ENCODE data around the gene SPINT3.
"Not testable (repeated sequence)": the region's sequence is repeated elsewhere in the genome, so short reads cannot be mapped to it uniquely, and the experiment has no call there.

SPINT3 gene

GRCh38 chr20:45502561-45502960 lies 12.9 kb downstream of the SPINT3 start:
- no peak for DNase-seq (ENCODE audit: low spot score)

- DNase-seq (ENCODE audit: low spot score), result no peak
These were observed 13.8 kb downstream of the SPINT3 start for GRCh38 chr20:45501600-45501999.

- no peak for DNase-seq (ENCODE audit: low spot score)
These were observed 15.4 kb downstream of the SPINT3 start for GRCh38 chr20:45500022-45500421.

GRCh38 chr20:45497971-45498494 lies 17.4 kb downstream of the SPINT3 start:
- no peak for DNase-seq (ENCODE audit: low spot score)

DNA sequence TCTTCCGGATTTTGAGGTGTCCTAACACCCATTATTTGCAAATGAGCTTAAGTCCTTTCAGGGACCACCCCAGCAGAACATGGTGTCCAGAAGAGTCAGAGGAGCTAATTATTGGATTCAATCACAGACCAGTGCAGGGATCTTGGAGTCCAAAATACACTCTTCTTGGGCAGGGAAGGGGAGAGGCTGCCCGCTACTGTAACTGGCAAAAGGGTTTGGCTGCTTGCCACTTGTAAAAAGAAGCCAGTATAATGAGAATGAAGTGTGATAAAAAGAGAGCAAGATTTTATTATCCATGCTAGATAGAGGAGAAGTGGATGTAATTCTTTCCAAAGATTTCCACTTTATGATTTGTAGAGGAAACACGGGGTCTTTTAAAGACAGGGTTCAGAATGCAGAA lies 19.3 kb downstream of the SPINT3 start:
- no peak for DNase-seq (ENCODE audit: low spot score)

DNA sequence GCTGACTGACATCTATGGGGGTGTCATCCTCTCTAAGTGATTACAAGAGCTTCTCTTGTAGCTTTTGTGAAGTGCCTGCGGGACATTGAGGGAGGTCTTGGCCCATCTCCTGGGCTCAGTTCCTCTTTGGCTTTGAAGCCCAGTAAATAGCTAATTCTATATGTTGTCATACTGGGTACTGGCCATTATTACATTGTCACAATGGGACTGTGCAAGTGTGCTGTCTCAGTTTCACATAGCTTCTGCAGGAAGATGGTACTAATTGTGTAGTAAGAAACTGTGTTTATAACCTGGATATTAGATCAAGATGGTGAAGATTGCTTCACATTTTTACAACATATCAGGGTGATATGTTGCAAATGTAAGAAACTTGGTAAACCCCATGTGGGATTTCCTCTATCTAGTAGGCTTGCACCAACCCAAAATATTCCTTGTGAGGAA lies 19.9 kb downstream of the SPINT3 start:
- DNase-seq (ENCODE audit: low spot score), result no peak

DNA sequence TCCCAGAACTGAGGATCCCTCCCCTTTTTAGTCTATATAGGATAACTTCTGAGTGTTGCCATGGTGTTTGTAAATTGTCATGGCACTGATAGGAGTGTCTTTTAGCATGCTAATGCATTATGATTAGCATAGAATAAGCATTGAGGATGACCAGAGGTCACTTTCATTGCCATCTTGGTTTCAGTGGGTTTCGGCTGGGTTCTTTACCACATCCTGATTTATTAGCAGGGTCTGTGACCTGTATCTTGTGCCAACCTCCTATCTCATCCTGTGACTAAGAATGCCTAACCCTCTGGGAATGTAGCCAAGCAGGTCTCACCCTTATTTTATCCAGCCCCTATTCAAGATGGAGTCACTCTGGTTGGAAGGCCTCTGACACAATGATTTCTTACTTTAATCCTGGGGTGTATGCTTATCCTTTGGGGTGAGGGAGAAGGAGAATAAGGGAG lies 26.3 kb downstream of the SPINT3 start:
- no peak for DNase-seq (ENCODE audit: low spot score)

- DNase-seq (ENCODE audit: low spot score), result no peak
These were observed 28.2 kb downstream of the SPINT3 start for GRCh38 chr20:45487231-45487635.

GRCh38 chr20:45485388-45485787 lies 30.0 kb downstream of the SPINT3 start:
- no peak for DNase-seq (ENCODE audit: low spot score)

- no peak for DNase-seq (ENCODE audit: low spot score)
These were observed 30.7 kb downstream of the SPINT3 start for GRCh38 chr20:45484676-45485075.

DNA sequence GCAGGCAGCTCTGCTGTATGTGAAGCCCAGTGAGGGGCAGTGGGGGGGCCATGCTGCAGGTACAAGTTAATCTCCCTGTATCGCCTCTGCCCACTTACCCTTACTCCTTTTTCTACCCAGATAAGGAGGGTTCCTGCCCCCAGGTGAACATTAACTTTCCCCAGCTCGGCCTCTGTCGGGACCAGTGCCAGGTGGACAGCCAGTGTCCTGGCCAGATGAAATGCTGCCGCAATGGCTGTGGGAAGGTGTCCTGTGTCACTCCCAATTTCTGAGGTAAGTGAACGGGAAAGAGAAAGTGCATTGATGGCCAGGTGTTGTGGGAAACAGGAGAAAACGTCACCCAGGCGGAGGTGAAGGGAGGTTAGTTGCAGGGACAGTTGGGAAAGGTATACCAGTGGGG lies 35.6 kb downstream of the SPINT3 start:
- DNase-seq (ENCODE audit: low spot score), result no peak

DNA sequence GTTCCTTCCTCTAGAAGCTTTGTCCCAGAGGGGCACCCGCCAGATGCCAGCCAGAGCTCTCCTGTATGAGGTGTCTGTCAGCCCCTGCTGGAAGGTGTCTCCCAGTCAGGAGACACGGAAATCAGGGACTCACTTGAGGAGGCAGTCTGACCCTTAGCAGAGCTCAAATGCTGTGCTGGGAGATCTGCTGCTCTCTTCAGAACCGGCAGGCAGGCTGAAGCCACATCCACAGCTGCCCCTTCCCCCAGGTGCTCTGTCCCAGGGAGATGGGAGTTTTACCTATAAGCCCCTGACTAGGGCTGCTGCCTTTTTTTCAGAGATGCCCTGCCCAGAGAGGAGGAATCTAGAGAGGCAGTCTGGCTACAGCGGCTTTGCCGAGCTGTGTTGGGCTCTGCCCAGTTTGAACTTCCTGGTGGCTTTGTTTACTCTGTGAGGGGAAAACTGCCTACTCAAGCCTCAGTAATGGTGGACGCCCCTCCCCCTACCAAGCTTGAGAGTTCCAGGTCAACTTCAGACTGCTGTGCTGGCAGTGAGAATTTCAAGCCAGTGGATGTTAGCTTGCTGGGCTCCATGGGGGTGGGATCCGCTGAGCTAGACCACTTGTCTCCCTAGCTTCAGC lies 37.8 kb downstream of the SPINT3 start:
- not testable (repeated sequence) for DNase-seq (ENCODE audit: low spot score)

DNA sequence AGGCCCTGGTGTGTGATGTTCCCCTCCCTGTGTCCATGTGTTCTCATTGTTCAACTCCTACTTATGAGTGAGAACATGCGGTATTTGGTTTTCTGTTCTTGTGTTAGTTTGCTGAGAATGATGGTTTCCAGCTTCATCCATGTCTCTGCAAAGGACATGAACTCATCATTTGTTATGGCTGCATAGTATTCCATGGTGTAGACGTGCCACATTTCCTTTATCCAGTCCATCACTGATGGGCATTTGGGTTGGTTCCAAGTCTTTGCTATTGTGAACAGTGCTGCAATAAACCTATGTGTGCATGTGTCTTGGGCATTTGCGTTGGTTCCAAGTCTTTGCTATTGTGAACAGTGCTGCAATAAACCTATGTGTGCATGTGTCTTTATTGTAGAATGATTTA lies 43.1 kb downstream of the SPINT3 start:
- not testable (repeated sequence) for DNase-seq (ENCODE audit: low spot score)

DNA sequence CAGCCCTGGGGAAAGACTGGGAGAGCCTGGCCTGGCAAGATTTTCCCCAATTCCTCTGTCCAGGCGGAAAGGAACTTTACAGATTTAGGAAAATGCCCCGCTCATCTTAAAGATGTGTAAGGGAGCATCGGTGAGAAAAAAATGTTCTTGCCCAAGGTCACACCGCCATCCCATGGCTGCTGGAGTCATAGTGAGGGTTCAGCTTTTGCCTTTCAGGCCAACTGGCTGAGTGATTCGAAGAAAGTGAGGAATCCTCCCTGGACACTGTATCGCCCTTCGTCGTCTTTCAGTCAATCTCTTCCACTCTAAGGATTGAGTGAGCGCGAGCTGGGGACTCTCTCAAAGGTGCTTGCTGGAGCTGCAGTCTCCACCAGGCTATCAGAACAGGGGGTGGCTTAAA lies 44.5 kb downstream of the SPINT3 start:
- DNase-seq (ENCODE audit: low spot score), result no peak

DNA sequence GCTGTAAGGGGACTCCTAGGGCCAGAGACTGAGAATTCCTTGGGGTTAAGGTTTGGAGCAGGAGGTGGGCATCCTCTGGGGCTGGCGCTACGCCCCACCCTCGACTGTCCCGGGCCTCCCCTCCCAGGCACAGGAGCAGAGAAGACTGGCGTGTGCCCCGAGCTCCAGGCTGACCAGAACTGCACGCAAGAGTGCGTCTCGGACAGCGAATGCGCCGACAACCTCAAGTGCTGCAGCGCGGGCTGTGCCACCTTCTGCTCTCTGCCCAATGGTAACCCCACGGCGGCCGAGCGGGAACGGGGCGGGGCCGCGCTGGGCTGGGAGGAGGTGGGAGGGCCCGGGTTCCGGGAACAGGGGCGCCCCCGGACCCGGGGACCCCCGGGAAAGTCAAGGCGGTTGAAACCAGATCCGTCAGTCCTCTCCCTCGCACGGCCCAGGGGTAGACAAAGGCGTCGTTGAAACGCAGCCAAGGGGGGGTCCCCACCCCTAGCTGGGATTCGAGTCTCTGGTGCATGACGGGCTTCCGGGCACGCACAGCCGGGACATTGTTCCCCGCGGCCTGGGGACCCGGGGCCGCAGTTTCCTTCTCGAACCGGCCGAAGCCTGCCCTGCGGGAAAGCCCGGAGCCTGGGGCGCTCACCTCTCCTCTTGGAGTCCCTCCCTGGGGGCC lies 45.0 kb downstream of the SPINT3 start:
- no peak for DNase-seq (ENCODE audit: low spot score)

GRCh38 chr20:45469336-45470261 lies 45.8 kb downstream of the SPINT3 start, which contains the start of gene WFDC2:
TSS of gene WFDC2 (plus strand) at chr20:45469753. CDS start at chr20:45469782, 29 bp downstream.
- DNase-seq (ENCODE audit: low spot score), result no peak

GRCh38 chr20:45467861-45468260 lies 47.6 kb downstream of the SPINT3 start:
- no peak for DNase-seq (ENCODE audit: low spot score)

- no peak for DNase-seq (ENCODE audit: low spot score)
These were observed 48.2 kb downstream of the SPINT3 start for GRCh38 chr20:45467172-45467571.

DNA sequence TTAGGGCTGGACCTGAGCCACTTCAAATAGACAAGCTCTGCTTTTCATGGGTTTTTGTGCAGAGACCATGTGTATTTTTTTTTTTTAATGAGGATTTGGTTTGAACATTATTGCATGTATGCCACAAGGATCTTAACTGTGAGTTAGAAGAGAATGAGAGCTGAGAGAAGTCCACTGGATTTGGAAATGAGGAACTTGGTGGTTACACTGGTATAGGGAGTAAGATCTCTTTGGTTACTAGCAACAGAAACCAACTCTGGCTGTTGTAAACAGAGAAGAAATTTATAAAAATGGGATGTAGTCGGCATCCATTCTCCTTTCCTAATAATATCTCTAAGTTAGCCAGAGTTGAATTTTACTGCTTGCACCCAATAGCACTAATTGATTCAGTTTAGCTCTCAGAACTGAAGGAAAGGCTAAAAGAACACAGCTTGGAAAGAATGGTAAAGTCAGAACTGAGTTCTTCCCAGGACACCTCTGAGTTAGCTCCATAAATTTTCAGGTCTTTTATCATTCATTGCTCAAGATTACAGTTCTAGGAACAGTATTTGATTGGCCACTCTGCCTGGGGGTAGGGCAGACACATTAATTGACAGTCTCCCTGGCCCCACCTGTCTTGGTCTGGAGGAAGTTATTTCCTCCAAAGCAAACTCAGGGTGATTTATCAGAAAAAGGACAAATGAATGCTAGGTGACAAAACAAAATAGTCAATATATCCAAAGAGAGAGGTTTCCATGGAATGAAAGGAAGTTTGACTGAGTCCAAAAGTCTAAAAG lies 49.7 kb downstream of the SPINT3 start:
- no peak for DNase-seq (ENCODE audit: low spot score)

DNA sequence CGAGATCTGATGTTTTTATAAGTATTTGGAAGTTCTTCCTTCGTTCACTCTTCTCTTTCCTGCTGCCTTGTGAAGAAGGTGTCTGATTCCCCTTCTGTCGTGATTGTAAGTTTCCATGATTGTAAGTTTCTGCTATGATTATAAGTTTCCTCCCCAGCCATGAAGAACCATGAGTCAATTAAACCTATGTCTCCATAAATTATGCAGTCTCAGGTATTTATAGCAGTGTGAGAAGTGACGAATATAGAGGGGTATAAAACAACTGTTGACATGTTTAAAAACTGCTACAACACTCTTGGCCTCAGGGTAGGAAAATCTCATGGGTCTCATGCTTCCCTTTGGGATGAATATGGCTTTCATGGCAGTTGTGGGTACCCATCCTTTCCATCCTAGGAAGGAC lies 51.7 kb downstream of the SPINT3 start:
- DNase-seq (ENCODE audit: low spot score), result no peak

DNA sequence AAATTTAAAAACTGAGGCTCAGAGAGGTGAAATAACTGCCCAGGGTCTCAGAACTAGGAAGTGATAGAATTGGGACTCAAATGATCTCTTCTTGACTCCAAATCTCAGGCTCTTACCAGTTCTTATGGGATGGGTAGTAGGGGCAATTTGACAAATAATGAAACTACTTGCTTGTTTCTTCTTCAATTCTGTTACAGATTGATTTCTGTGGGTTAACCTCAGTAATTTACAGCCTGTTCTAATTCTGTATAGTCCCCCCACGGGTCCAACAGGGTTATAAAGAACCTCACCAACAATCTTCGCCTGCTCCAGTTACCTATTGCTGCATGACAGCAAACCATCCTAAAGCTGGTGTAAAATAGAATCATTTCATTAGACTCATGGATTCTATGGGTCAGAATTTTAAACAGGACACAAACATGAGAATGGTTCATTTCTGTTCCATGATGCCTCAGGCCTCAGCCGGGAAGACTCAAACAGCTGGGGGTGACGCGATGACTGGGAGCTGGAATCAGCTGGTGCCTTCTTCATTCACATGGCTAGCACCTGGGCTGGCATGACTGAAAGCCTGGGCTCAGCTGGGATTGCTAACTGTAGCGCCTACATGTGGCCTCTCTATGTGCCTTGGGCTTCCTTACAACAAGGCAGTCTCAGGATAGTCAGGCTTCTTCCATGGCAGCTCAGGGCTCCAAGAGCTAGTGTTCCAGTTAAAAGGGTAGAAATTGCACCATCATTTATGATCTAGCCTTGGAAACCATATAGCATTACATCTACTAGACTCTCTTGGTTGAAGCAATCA lies 52.5 kb downstream of the SPINT3 start:
- no peak for DNase-seq (ENCODE audit: low spot score)
